WERI-Rb-1 (cell line): Measurements from ENCODE around the gene AGAP1.

Source experiments
- DNase-seq: peaks from one replicate; pipeline ENCODE4 v3.0.0-alpha.2; 2020
- H3K27ac ChIP-seq: fragments of 250-450 bp; sonication (Bioruptor Pico); 2 replicates; pipeline ENCODE4 v1.5.1; 2020; ENCODE audit warnings: mild to moderate bottlenecking, moderate library complexity
- H3K27me3 ChIP-seq: fragments of 250-450 bp; sonication (Bioruptor Pico); 2 replicates; pipeline ENCODE4 v1.5.1; 2021; ENCODE audit warnings: mild to moderate bottlenecking, low read depth, moderate library complexity; ENCODE audit not compliant: insufficient read depth, severe bottlenecking
- H3K36me3 ChIP-seq: fragments of 250-450 bp; sonication (Bioruptor Pico); 2 replicates; pipeline ENCODE4 v1.5.1; 2020; ENCODE audit warnings: mild to moderate bottlenecking, moderate library complexity
- H3K4me3 ChIP-seq: 2 replicates; pipeline ENCODE4 v1.5.1; 2011; ENCODE audit warnings: low read depth, mild to moderate bottlenecking, control low read depth, low read length
- H3K9me3 ChIP-seq: fragments of 250-450 bp; sonication (Bioruptor Pico); 2 replicates; pipeline ENCODE4 v1.5.1; 2021; ENCODE audit warnings: mild to moderate bottlenecking, moderate library complexity; ENCODE audit not compliant: severe bottlenecking
- CTCF ChIP-seq: IDR thresholded peaks from 2 replicates; pipeline ENCODE4 v1.5.1; 2011; ENCODE audit warnings: low read depth, mild to moderate bottlenecking, control low read depth, inconsistent platforms, low read length

The AGAP1 gene

DNA sequence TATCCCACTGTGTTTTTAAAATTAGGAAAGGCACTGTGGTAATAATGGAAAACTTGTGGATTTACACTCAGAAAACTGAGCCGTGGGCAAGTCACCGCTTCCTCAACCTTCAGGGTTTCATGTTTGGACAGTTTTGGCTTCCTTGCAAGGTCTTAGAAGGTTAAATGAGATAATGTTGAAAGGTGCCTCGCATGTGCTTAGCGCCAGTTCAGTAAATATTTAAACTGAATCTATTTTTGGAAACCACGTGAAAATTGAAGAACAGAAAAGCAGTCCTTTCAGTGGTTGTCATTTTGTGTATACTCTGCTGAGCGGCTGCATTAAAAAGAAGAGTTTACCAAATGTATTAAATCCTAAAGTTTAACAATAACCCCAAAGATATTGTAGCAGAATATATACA is 15.2 kb upstream of the AGAP1 start:
- TF ChIP-seq CTCF, result no peak

GRCh38 chr2:235479604-235480003 is 14.2 kb upstream of the AGAP1 start:
- TF ChIP-seq CTCF, result no peak
- Histone ChIP-seq H3K27me3 (no peaks in the 10 kb centered on the region), H3K9me3 (peaks cover 11% of the 10 kb centered on the region), H3K4me3 (no peak overlapping the region), H3K36me3 (no peaks in the 10 kb centered on the region), H3K27ac (no peak overlapping the region)
- no peak for DNase-seq

More for the DNA sequence above, 15.2 kb upstream of the AGAP1 start:
- Histone ChIP-seq H3K27me3 (no peaks in the 10 kb centered on the region), H3K4me3 (no peak overlapping the region), H3K36me3 (no peaks in the 10 kb centered on the region), H3K27ac (no peak overlapping the region), H3K9me3 (peaks cover 11% of the 10 kb centered on the region)
- DNase-seq, result no peak

DNA sequence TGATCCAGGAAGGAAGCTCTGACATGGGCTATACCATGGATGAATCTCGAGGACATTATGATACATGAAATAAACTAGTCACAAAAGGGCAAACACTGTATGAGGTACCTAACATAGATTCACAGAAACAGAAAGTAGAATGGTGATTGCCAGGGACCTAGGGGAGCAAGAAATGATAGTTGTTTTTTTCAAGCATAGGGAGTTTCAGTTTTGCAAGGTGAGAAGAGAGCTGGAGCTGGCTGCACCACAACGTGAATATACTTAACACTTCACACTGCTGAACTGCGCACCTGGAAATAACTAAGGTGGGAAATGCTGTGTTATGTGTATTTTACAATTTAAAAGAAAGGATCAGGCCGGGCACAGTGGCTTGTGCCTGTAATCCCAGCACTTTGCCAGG is 13.2 kb upstream of the AGAP1 start:
- Histone ChIP-seq H3K9me3 (peaks cover 5% of the 10 kb centered on the region), H3K36me3 (no peaks in the 10 kb centered on the region), H3K4me3 (no peak overlapping the region), H3K27ac (no peak overlapping the region), H3K27me3 (no peaks in the 10 kb centered on the region)
- no peak for TF ChIP-seq CTCF
- no peak for DNase-seq

GRCh38 chr2:235483313-235483712 is 10.5 kb upstream of the AGAP1 start:
- Histone ChIP-seq H3K4me3 (no peak overlapping the region), H3K36me3 (no peaks in the 10 kb centered on the region), H3K27ac (no peak overlapping the region), H3K27me3 (no peaks in the 10 kb centered on the region), H3K9me3 (no peaks in the 10 kb centered on the region)
- DNase-seq, result no peak
- TF ChIP-seq CTCF, result no peak

DNA sequence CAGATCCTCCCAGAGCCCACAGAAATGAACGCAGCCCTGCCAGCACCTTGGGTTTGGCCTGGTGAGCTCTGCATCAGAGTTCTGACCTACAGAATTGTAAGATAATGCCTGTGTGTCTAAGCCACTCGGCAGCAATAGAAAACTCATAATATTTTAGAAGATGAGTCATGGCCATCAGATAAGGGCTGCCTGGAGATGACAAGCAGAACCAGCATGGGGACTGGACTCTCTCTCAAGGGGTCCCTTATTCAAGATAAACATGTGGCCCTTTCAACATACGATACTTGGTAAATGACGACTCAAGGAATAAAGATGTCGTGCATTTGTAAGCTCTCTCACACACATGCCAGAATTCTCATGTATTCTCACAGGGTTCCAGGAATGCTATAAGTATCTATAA is 8.5 kb upstream of the AGAP1 start:
- H3K27me3 ChIP-seq, result no peaks in the 10 kb centered on the region
- no peak overlapping the region for H3K27ac ChIP-seq
- no peak for TF ChIP-seq CTCF
- H3K36me3 ChIP-seq, result no peaks in the 10 kb centered on the region
- peaks cover 11% of the 10 kb centered on the region for H3K9me3 ChIP-seq
- no peak overlapping the region for H3K4me3 ChIP-seq
- no peak for DNase-seq

GRCh38 chr2:235486729-235487128 is 7.1 kb upstream of the AGAP1 start:
- H3K9me3 ChIP-seq, result peaks cover 17% of the 10 kb centered on the region
- H3K36me3 ChIP-seq, result no peaks in the 10 kb centered on the region
- no peak overlapping the region for H3K4me3 ChIP-seq
- H3K27me3 ChIP-seq, result no peaks in the 10 kb centered on the region
- no peak for TF ChIP-seq CTCF
- H3K27ac ChIP-seq, result no peak overlapping the region
- DNase-seq, result no peak
